Stimulated activated CD4-positive, alpha-beta T cell treated with anti-CD3 and anti-CD28 coated beads, Interleukin-15, amount 100 ng/mL, for 48 hours (primary cell): ENCODE data around the gene CDC6.

ENCODE experiments used
- DNase-seq, 2 donors: peaks; one replicate each; pipeline ENCODE4 v3.0.0-alpha.2; 2020; ENCODE audit warnings: low read depth in 2 of 2

CDC6 gene

GRCh38 chr17:40312131-40312731 lies 24.6 kb downstream of the CDC6 start:
- no peak for DNase-seq

- no peak for DNase-seq
These were observed 25.4 kb downstream of the CDC6 start for GRCh38 chr17:40312893-40313667.

- no peak for DNase-seq
These were observed 26.2 kb downstream of the CDC6 start for GRCh38 chr17:40313668-40314583.

GRCh38 chr17:40314584-40314956 lies 26.9 kb downstream of the CDC6 start:
- DNase-seq = peak; percentile 82 to 83

GRCh38 chr17:40315206-40315605 lies 27.5 kb downstream of the CDC6 start:
- no peak for DNase-seq

- DNase-seq = no peak
These were observed 28.2 kb downstream of the CDC6 start for GRCh38 chr17:40315678-40316570.

- DNase-seq = no peak
These were observed 29.1 kb downstream of the CDC6 start for GRCh38 chr17:40316571-40317344.

- no peak for DNase-seq
These were observed 29.7 kb downstream of the CDC6 start for GRCh38 chr17:40317345-40317873.

- peak; percentile 88 to 92 for DNase-seq
These were observed 30.5 kb downstream of the CDC6 start for GRCh38 chr17:40317880-40318829.

GRCh38 chr17:40318830-40319391 lies 31.2 kb downstream of the CDC6 start:
- no peak for DNase-seq

- DNase-seq = peak in 1 of 2 donors; percentile 43
These were observed 32.2 kb downstream of the CDC6 start for GRCh38 chr17:40319651-40320540.

GRCh38 chr17:40320756-40321523 lies 33.3 kb downstream of the CDC6 start:
- DNase-seq = no peak

- no peak for DNase-seq
These were observed 33.8 kb downstream of the CDC6 start for GRCh38 chr17:40321524-40321929.

- no peak for DNase-seq
These were observed 34.3 kb downstream of the CDC6 start for GRCh38 chr17:40321961-40322357.

GRCh38 chr17:40322358-40323315 lies 35.0 kb downstream of the CDC6 start:
- peak; percentile 65 to 71 for DNase-seq
